HepG2 (cell line): Measurements from ENCODE around the gene TLE7. TPM values are rescaled to one million over a fixed set of nuclear protein-coding genes. Genes with fewer than 3 reads are reported as not detected.

Experiments
- CTCF ChIP-seq: sonication (generic); formaldehyde crosslinking; IDR thresholded peaks from 2 replicates; pipeline ENCODE4 v1.5.0; 2020; ENCODE audit warnings: mild to moderate bottlenecking, missing genetic modification reagents, moderate library complexity
- DZIP1 ChIP-seq: sonication (generic); formaldehyde crosslinking; IDR thresholded peaks from 2 replicates; pipeline ENCODE4 v1.5.0; 2020; ENCODE audit warnings: mild to moderate bottlenecking, missing genetic modification reagents
- HBP1 ChIP-seq: IDR thresholded peaks from 2 replicates; pipeline ENCODE4 v1.6.1; 2016; ENCODE audit warnings: low read depth, control low read depth
- PCBP2 ChIP-seq: fragments of 200-400 bp; formaldehyde crosslinking; optimal IDR thresholded peaks from 2 replicates; pipeline ENCODE3; 2018; ENCODE audit warnings: low read length, low read depth; ENCODE audit not compliant: poor library complexity, severe bottlenecking
- POLR2AphosphoS2 ChIP-seq: IDR thresholded peaks from 2 replicates; pipeline ENCODE4 v1.6.1; 2011; ENCODE audit warnings: low read depth, low read length, improper control_type of control experiment
- SATB2 ChIP-seq: sonication (generic); formaldehyde crosslinking; IDR thresholded peaks from 2 replicates; pipeline ENCODE4 v1.5.0; 2020; ENCODE audit warnings: missing genetic modification reagents
- TARDBP ChIP-seq: sonication (generic); formaldehyde crosslinking; IDR thresholded peaks from 2 replicates; pipeline ENCODE4 v1.8.0; 2022; ENCODE audit warnings: mild to moderate bottlenecking, missing genetic modification reagents
- TEF ChIP-seq: sonication (generic); formaldehyde crosslinking; IDR thresholded peaks from 2 replicates; pipeline ENCODE4 v1.5.0; 2020; ENCODE audit warnings: missing genetic modification reagents
- USF2 ChIP-seq, 2 experiments: sonication (generic) in 1 of 2; formaldehyde crosslinking in 1 of 2; IDR thresholded peaks; 2 replicates each; pipeline versions ENCODE4 v1.5.1 to v1.6.1; 2011 to 2020; ENCODE audit warnings: borderline replicate concordance in 1 of 2, low read depth in 1 of 2, low read length in 1 of 2, mild to moderate bottlenecking in 1 of 2, missing genetic modification reagents in 1 of 2, moderate library complexity in 1 of 2
- ZBTB33 ChIP-seq: sonication (generic); formaldehyde crosslinking; IDR thresholded peaks from 2 replicates; pipeline ENCODE4 v1.4.0; 2020; ENCODE audit warnings: missing genetic modification reagents
- ZFAT ChIP-seq: sonication (generic); formaldehyde crosslinking; conservative IDR thresholded peaks from 2 replicates; pipeline ENCODE4 v1.8.1; 2023; ENCODE audit warnings: missing genetic modification reagents, inconsistent platforms
- ZFX ChIP-seq: sonication (generic); formaldehyde crosslinking; IDR thresholded peaks from 2 replicates; pipeline ENCODE4 v1.4.0; 2020; ENCODE audit warnings: mild to moderate bottlenecking, low read depth, missing genetic modification reagents, moderate library complexity
- ZNF614 ChIP-seq: IDR thresholded peaks from 2 replicates; pipeline ENCODE4 v1.6.1; 2018; ENCODE audit warnings: missing biosample characterization, missing genetic modification reagents, inconsistent platforms, borderline replicate concordance
- ZNF879 ChIP-seq: sonication (generic); formaldehyde crosslinking; IDR thresholded peaks from 2 replicates; pipeline ENCODE4 v1.8.1; 2023; ENCODE audit warnings: missing genetic modification reagents
- ZSCAN12 ChIP-seq: sonication (generic); formaldehyde crosslinking; IDR thresholded peaks from 2 replicates; pipeline ENCODE4 v1.9.0; 2021; ENCODE audit warnings: mild to moderate bottlenecking, missing genetic modification reagents
- polyA plus RNA-seq, 8 experiments: library from polyadenylated mRNA; depleted of rRNA in 3 of 8; stranded (reverse) in 7 of 8; unstranded in 1 of 8; fragments of >200 nt; fragmentation: Illumina TruSeq in 4 of 8; extraction: Trizol in 4 of 8; gene quantifications; 2 replicates each; pipeline versions ENCODE4 v1.2.1 to v1.2.3, GENCODE V29; 2011 to 2016; ENCODE audit warnings: low read depth in 4 of 8, missing spikeins in 1 of 8, mixed read lengths in 1 of 8; ENCODE audit not compliant: insufficient read depth in 1 of 8
- total RNA-seq, 5 experiments: library from RNA; depleted of rRNA; stranded (reverse); fragments of >200 nt; fragmentation: Illumina TruSeq; extraction: Trizol; gene quantifications; 2 replicates each; pipeline ENCODE4 v1.2.3, GENCODE V29; 2016; ENCODE audit warnings: low read depth in 1 of 5

TLE7 gene
- total and polyA plus RNA-seq, 2 of the 13 experiments (the other 11 are each of a cell fraction or from before 2014, with no cell fraction given): not detected

- TF ChIP-seq USF2 (IDR thresholded peaks at IDR 0.05; ENCODE audit: low read depth, low read length) (no peak), USF2 (CRISPR knock-in tag; IDR thresholded peaks at IDR 0.05; ENCODE audit: borderline replicate concordance) (no peak), ZFAT (CRISPR knock-in tag) (no peak), ZSCAN12 (0 out of 2 replicates have a peak, but pooled peaks have one; percentile 49), DZIP1 (CRISPR knock-in tag) (peak; percentile 82; the same call in 1 of the 2 replicates), ZNF879 (CRISPR knock-in tag) (no peak), ZNF614 (CRISPR knock-in tag) (peak; percentile 93; the same call in 1 of the 2 replicates), HBP1 (CRISPR knock-in tag) (peak; percentile 87), PCBP2 (no peak), SATB2 (CRISPR knock-in tag) (peak; percentile 41), ZBTB33 (CRISPR knock-in tag) (peak; percentile 66; the same call in 1 of the 2 replicates), ZFX (CRISPR knock-in tag) (peak; percentile 93), TARDBP (peak; percentile 90; the same call in 1 of the 2 replicates), TEF (CRISPR knock-in tag) (peak; percentile 55; the same call in 1 of the 2 replicates), POLR2AphosphoS2 (no peak; the same call in 1 of the 2 replicates), CTCF (CRISPR knock-in tag) (peak; percentile 57)
Measured at GRCh38 chr16:71461686-71462648, 20.1 kb upstream of the TLE7 start, which contains the start of gene ZNF23 (continued).
